Progenitor cell of endocrine pancreas (in vitro differentiated cells): ENCODE data around the gene RIOK3. TPM values are rescaled to one million over a fixed set of nuclear protein-coding genes. Genes with fewer than 3 reads are reported as not detected.
"Not testable (repeated sequence)": the region's sequence is repeated elsewhere in the genome, so short reads cannot be mapped to it uniquely, and the experiment has no call there.

Experiments
- DNase-seq: peaks from one replicate; pipeline ENCODE4 v3.0.0; 2021; ENCODE audit warnings: low spot score; ENCODE audit not compliant: unreplicated experiment
- H3K27ac Mint-ChIP-seq: 2 replicates; pipeline ENCODE4 v1.8.0; 2021; ENCODE audit warnings: mild to moderate bottlenecking, moderate library complexity, mixed read lengths
- H3K27me3 Mint-ChIP-seq: 2 replicates; pipeline ENCODE4 v1.8.0; 2021; ENCODE audit warnings: mixed read lengths
- H3K36me3 Mint-ChIP-seq: 2 replicates; pipeline ENCODE4 v1.8.0; 2022; ENCODE audit warnings: mixed read lengths; ENCODE audit not compliant: insufficient read depth
- H3K4me1 Mint-ChIP-seq: 2 replicates; pipeline ENCODE4 v1.8.0; 2021; ENCODE audit warnings: low read depth, mixed read lengths
- H3K4me3 Mint-ChIP-seq: 2 replicates; pipeline ENCODE4 v1.8.0; 2021; ENCODE audit warnings: low read depth, mild to moderate bottlenecking, moderate library complexity, mixed read lengths
- H3K9me3 Mint-ChIP-seq: 2 replicates; pipeline ENCODE4 v1.8.0; 2021; ENCODE audit warnings: low read depth, mixed read lengths
- total RNA-seq: library from RNA; stranded (reverse); gene quantifications from 2 replicates; pipeline ENCODE4 v1.2.1, GENCODE V29; 2021
- TF ChIP-seq, protein P1 (sequence below): fragments of 200-600 bp; sonication (generic); IDR thresholded peaks from one replicate; pipeline ENCODE4 v1.5.0; 2021; ENCODE audit warnings: antibody characterized with exemption, mild to moderate bottlenecking; ENCODE audit not compliant: unreplicated experiment

The RIOK3 gene
- total RNA-seq, 1 donor from 2014 or later = 52.8 TPM

DNA sequence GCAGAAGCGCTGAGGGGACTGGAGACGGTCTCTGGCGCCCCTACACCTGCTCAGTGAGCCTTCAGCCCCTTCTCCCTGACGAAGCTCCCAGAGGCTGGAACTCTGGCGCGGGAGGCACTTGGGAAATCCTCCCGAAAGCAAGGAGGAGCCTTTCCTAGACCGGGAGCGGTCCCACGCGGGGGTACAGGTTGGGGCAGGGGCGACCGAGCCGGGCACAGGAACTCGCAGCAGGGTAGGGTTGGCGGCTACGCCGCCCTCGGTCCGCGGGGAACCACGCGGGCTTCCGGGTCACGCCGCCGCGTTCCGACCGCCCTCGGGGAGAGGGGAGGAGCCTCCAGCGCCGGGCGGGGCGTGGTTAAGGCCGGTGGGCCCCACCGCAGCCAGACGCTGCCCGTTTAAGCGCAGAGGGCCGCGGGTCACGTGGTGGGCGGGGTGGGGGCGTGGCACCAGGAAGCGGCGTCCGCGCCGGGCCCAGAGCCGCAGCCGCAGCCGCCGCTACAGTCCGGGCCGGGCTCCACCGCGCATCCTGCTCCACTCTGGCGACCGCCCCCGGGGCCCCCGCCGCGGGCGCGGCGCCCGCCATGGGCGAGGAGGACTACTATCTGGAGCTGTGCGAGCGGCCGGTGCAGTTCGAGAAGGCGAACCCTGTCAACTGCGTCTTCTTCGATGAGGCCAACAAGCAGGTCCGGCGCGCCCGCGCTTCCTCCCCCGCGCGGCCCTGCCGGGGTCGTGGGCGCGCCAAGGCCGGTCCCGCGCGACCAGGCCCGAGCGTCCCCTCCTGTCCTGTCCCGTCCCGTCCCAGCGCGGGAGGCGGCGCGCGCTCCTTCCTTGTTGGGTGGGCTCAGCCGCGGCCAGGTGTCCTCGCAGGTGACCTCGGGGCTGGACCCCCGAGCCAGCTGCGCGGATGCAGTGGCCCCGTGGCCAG is 50.2 kb downstream of the RIOK3 start, which contains the start of gene RMC1:
Gene RMC1, plus strand, starts transcription at position 474 of the 925 bp plus-strand sequence. Its CDS starts 108 bp downstream, at position 582.
- TF ChIP-seq, protein P1, sequence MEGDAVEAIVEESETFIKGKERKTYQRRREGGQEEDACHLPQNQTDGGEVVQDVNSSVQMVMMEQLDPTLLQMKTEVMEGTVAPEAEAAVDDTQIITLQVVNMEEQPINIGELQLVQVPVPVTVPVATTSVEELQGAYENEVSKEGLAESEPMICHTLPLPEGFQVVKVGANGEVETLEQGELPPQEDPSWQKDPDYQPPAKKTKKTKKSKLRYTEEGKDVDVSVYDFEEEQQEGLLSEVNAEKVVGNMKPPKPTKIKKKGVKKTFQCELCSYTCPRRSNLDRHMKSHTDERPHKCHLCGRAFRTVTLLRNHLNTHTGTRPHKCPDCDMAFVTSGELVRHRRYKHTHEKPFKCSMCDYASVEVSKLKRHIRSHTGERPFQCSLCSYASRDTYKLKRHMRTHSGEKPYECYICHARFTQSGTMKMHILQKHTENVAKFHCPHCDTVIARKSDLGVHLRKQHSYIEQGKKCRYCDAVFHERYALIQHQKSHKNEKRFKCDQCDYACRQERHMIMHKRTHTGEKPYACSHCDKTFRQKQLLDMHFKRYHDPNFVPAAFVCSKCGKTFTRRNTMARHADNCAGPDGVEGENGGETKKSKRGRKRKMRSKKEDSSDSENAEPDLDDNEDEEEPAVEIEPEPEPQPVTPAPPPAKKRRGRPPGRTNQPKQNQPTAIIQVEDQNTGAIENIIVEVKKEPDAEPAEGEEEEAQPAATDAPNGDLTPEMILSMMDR = peak; percentile 35
- Mint-ChIP-seq H3K4me3 (peak within 1 kb of the TSS; percentile 93), H3K9me3 (no peaks in the 10 kb centered on the region), H3K27ac (peak within 1 kb of the TSS; percentile 94), H3K4me1 (peaks cover 20% of the 10 kb centered on the region), H3K27me3 (peaks cover 4% of the 10 kb centered on the region), H3K36me3 (peaks cover 8% of the 10 kb centered on the region)
- peak; percentile 96 for DNase-seq

DNA sequence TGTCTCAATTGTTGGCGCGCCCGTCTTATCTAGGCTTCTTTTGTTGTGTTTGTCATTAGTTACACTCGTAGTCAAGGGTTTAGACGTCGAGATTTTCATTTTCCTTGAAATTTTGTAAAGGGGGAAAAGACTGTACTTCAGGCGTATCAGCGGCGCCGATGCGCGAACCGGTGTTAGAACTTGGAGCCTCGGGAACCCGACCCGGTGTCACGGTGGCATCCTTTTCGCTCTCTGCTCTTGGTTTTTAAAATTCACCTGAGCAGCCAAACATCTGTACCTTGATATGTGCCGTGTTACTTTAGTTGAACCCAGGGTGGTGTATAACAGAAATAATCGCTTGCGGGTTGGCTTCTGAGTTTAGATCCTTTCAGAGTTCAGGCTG is 50.9 kb downstream of the RIOK3 start:
- no peak for DNase-seq
- TF ChIP-seq, protein P1 = no peak
- Mint-ChIP-seq H3K27me3 (peaks cover 4% of the 10 kb centered on the region), H3K9me3 (no peaks in the 10 kb centered on the region), H3K27ac (peak overlapping the region; percentile 89), H3K4me3 (peak overlapping the region; percentile 93), H3K4me1 (peaks cover 20% of the 10 kb centered on the region), H3K36me3 (peaks cover 10% of the 10 kb centered on the region)

DNA sequence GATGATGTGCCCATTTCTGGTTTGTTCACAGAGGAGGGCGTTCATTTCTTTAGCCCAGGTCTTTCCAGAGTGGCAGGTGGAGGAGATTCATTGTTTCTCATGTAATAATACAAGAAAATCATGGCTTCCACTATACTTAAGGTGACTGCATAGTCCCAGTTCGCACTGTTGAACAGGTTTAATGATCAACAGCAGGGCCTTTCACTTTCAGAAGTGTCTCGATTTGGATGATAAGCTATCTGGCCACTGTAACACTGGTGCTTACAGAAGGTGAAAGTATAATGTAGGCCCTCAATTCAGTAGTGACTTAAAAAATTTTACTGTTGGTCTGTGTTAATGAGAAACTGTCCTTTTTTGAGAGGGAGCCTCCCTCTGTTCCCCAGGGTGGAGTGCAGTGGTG is 51.6 kb downstream of the RIOK3 start:
- TF ChIP-seq, protein P1 = no peak
- Mint-ChIP-seq H3K27ac (peak overlapping the region; percentile 89), H3K36me3 (peaks cover 10% of the 10 kb centered on the region)

DNA sequence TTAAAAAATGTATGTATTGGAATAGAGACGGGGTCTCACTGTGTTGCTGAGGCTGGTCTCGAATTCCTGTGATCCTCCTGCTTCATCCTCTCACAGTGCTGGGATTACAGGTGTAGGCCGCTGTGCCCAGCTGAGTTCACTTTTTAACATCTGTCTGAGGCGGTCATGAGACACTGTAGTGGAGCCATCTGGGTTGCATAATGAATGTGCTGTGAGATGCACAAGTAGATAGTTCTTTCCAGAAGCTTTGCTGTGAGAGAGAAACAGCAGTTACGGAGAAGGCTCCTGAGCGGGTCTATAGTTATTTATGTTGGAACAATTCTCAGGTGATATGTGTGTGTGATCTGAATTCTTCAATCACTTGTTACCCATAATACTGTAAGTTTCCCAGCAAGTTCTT is 53.3 kb downstream of the RIOK3 start:
- peaks cover 23% of the 10 kb centered on the region for H3K36me3 Mint-ChIP-seq
- H3K9me3 Mint-ChIP-seq = no peaks in the 10 kb centered on the region
- peaks cover 20% of the 10 kb centered on the region for H3K4me1 Mint-ChIP-seq
- TF ChIP-seq, protein P1 = no peak
- no peaks in the 10 kb centered on the region for H3K27me3 Mint-ChIP-seq
- no peak for DNase-seq
- H3K27ac Mint-ChIP-seq = no peak overlapping the region
- no peak overlapping the region for H3K4me3 Mint-ChIP-seq

More for the DNA sequence above, 51.6 kb downstream of the RIOK3 start:
- Mint-ChIP-seq H3K4me3 (peak overlapping the region; percentile 93), H3K4me1 (peaks cover 20% of the 10 kb centered on the region), H3K9me3 (no peaks in the 10 kb centered on the region), H3K27me3 (peaks cover 4% of the 10 kb centered on the region)
- DNase-seq = no peak

DNA sequence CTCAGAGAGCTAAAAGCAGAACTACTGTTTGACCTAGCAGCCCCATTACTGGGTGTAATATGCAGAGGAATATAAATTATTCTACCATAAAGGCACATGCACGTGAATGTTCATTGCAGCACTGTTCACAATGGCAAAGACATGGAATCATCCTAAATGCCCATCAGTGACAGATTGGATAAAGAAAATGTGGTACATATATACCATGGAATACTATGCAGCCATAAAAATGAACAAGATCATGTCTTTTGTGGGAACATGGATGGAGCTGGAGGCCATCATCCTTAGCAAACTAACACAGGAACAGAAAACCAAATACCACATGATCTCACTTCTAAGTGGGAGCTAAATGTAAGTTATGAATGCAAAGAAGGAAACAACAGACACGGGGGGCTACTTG is 57.8 kb downstream of the RIOK3 start:
- H3K36me3 Mint-ChIP-seq = peaks cover 25% of the 10 kb centered on the region

DNA sequence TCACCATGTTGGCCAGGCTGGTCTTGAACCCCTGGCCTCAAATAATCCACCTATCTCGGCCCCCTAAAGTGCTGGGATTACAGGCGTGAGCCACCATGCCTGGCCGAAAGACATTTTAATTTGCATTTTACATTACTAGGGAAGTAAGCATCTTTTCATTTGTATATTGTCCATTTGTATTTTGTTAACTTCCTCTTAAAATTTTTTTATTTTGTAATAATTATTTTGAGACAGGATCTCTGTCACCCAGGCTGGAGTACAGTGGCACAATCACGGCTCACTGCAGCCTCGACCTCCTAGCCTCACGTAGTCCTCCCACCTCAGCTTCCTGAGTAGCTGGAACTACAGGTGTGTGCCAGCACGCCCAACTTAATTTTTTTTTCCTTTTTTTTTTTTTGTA is 59.1 kb downstream of the RIOK3 start:
- not testable (repeated sequence) for DNase-seq, H3K27ac Mint-ChIP-seq, H3K9me3 Mint-ChIP-seq, H3K4me3 Mint-ChIP-seq, H3K4me1 Mint-ChIP-seq, H3K27me3 Mint-ChIP-seq
- H3K36me3 Mint-ChIP-seq = peaks cover 25% of the 10 kb centered on the region

More for the DNA sequence above, 57.8 kb downstream of the RIOK3 start:
- not testable (repeated sequence) for DNase-seq, H3K9me3 Mint-ChIP-seq, H3K4me3 Mint-ChIP-seq, H3K27me3 Mint-ChIP-seq, H3K27ac Mint-ChIP-seq, H3K4me1 Mint-ChIP-seq
